Calu3 (cell line): Measurements from ENCODE around the gene IFITM1. TPM values are rescaled to one million over a fixed set of nuclear protein-coding genes. Genes with fewer than 3 reads are reported as not detected.

ENCODE experiments used
- BruUV-seq: library from RNA; stranded (reverse); fragments of 400-500 nt; replicated peaks from 2 replicates; lab custom pipeline; 2021; lab: Mats Ljungman, UMichigan
- CTCF ChIA-PET: fragments of 300-600 bp; sonication (Branson Sonifier 250); formaldehyde crosslinking; loops from one replicate; lab custom pipeline; 2022; ENCODE audit warnings: antibody characterized with exemption; lab: Charles Lee
- DNase-seq: peaks from one replicate; pipeline ENCODE4 v3.0.0; 2022
- H3K27ac Mint-ChIP-seq: one replicate; pipeline ENCODE4 v1.8.0; 2022; ENCODE audit warnings: mixed read lengths; ENCODE audit not compliant: unreplicated experiment
- H3K27me3 Mint-ChIP-seq: one replicate; pipeline ENCODE4 v1.8.0; 2022; ENCODE audit warnings: mixed read lengths; ENCODE audit not compliant: unreplicated experiment
- H3K36me3 Mint-ChIP-seq: one replicate; pipeline ENCODE4 v1.8.0; 2022; ENCODE audit warnings: mild to moderate bottlenecking, moderate library complexity, mixed read lengths; ENCODE audit not compliant: insufficient read depth, unreplicated experiment
- H3K4me1 Mint-ChIP-seq: one replicate; pipeline ENCODE4 v1.8.0; 2022; ENCODE audit warnings: mild to moderate bottlenecking, low read depth, mixed read lengths; ENCODE audit not compliant: unreplicated experiment
- H3K4me3 Mint-ChIP-seq: one replicate; pipeline ENCODE4 v1.8.0; 2022; ENCODE audit warnings: mild to moderate bottlenecking, low read depth, moderate library complexity, mixed read lengths; ENCODE audit not compliant: unreplicated experiment
- H3K9me3 Mint-ChIP-seq: one replicate; pipeline ENCODE4 v1.8.0; 2022; ENCODE audit warnings: low read depth, mixed read lengths; ENCODE audit not compliant: unreplicated experiment
- intact Hi-C: fragments of 100-400 bp; cut with micrococcal nuclease; formaldehyde crosslinking; loops from one replicate; pipeline ENCODE4 v1.10.0; 2022; ENCODE audit not compliant: unreplicated experiment
- total RNA-seq: library from RNA; stranded (reverse); gene quantifications from 2 replicates; pipeline ENCODE4 v1.2.3, GENCODE V29; 2022
- TF ChIP-seq, protein P1 (sequence below): fragments of 200-600 bp; IDR thresholded peaks from one replicate; pipeline ENCODE4 v1.8.0; 2022; ENCODE audit warnings: antibody characterized with exemption; ENCODE audit not compliant: unreplicated experiment

Gene IFITM1
- total RNA-seq, 1 experiment from 2014 or later, result 45.6 TPM

- Mint-ChIP-seq H3K27ac (no peak overlapping the region), H3K4me1 (peaks cover 20% of the 10 kb centered on the region), H3K9me3 (no peaks in the 10 kb centered on the region), H3K36me3 (no peaks in the 10 kb centered on the region), H3K27me3 (peaks cover 21% of the 10 kb centered on the region), H3K4me3 (peak overlapping the region; percentile 12)
- CTCF ChIA-PET, result interaction anchor here (0.6 to 0.8 kb wide), 6 partner anchors 43 to 199 kb away, joined by 3 to 8 read pairs (median 5); no protein-coding TSS in a partner anchor
- intact Hi-C loops, result loop anchor here (5.0 to 10.0 kb wide), 2 partner anchors 51 to 161 kb away; partner anchors contain the start of gene IFITM2
- BruUV-seq, result TSS peak; percentile 98
- DNase-seq, result peak; percentile 84
- TF ChIP-seq, protein P1, sequence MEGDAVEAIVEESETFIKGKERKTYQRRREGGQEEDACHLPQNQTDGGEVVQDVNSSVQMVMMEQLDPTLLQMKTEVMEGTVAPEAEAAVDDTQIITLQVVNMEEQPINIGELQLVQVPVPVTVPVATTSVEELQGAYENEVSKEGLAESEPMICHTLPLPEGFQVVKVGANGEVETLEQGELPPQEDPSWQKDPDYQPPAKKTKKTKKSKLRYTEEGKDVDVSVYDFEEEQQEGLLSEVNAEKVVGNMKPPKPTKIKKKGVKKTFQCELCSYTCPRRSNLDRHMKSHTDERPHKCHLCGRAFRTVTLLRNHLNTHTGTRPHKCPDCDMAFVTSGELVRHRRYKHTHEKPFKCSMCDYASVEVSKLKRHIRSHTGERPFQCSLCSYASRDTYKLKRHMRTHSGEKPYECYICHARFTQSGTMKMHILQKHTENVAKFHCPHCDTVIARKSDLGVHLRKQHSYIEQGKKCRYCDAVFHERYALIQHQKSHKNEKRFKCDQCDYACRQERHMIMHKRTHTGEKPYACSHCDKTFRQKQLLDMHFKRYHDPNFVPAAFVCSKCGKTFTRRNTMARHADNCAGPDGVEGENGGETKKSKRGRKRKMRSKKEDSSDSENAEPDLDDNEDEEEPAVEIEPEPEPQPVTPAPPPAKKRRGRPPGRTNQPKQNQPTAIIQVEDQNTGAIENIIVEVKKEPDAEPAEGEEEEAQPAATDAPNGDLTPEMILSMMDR, result no peak
These were observed 42.0 kb downstream of the IFITM1 start for GRCh38 chr11:355581-356458.

DNA sequence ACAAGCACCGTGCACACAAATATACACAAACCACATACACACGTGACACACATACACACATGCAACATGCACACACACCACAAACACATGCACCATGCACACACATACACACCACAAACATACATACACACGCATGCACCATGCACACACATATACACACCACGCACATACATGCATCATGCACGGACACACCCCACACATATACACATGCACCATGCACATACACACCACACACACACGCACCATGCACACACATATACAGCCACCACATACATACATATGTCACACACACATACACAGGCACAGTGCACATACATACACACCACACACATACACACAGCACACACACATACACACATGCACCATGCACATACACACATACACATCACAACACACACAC, 42.8 kb downstream of the IFITM1 start:
- peaks cover 16% of the 10 kb centered on the region for H3K27me3 Mint-ChIP-seq
- TF ChIP-seq, protein P1, result no peak
- intact Hi-C loops, result loop anchor here (5.0 to 10.0 kb wide), 2 partner anchors 52 to 161 kb away; partner anchors contain the start of gene IFITM2
- BruUV-seq, result no TSS peak
- H3K27ac Mint-ChIP-seq, result no peak overlapping the region
- no peak overlapping the region for H3K4me3 Mint-ChIP-seq
- CTCF ChIA-PET, result interaction anchor here (0.6 kb wide), 1 partner anchor 44 kb away, joined by 3 read pairs; no protein-coding TSS in a partner anchor
- DNase-seq, result no peak
- H3K36me3 Mint-ChIP-seq, result no peaks in the 10 kb centered on the region
- H3K4me1 Mint-ChIP-seq, result peaks cover 17% of the 10 kb centered on the region
- peaks cover 5% of the 10 kb centered on the region for H3K9me3 Mint-ChIP-seq

GRCh38 chr11:357582-357981, 43.7 kb downstream of the IFITM1 start:
- no TSS peak for BruUV-seq
- peaks cover 16% of the 10 kb centered on the region for H3K4me1 Mint-ChIP-seq
- no peaks in the 10 kb centered on the region for H3K36me3 Mint-ChIP-seq
- no peak overlapping the region for H3K27ac Mint-ChIP-seq
- no peak overlapping the region for H3K4me3 Mint-ChIP-seq
- CTCF ChIA-PET, result no interaction called here
- intact Hi-C loops, result loop anchor here (5.0 to 10.0 kb wide), 2 partner anchors 53 to 160 kb away; partner anchors contain the start of gene IFITM2
- peaks cover 16% of the 10 kb centered on the region for H3K27me3 Mint-ChIP-seq
- TF ChIP-seq, protein P1, result no peak
- peaks cover 5% of the 10 kb centered on the region for H3K9me3 Mint-ChIP-seq
- DNase-seq, result no peak

- H3K9me3 Mint-ChIP-seq, result peaks cover 5% of the 10 kb centered on the region
- peaks cover 9% of the 10 kb centered on the region for H3K4me1 Mint-ChIP-seq
- H3K27me3 Mint-ChIP-seq, result peaks cover 16% of the 10 kb centered on the region
- H3K27ac Mint-ChIP-seq, result no peak overlapping the region
- BruUV-seq, result no TSS peak
- CTCF ChIA-PET, result no interaction called here
- H3K36me3 Mint-ChIP-seq, result no peaks in the 10 kb centered on the region
- no peak overlapping the region for H3K4me3 Mint-ChIP-seq
- TF ChIP-seq, protein P1, result no peak
- intact Hi-C loops, result loop anchor here (5.0 to 10.0 kb wide), 2 partner anchors 53 to 159 kb away; partner anchors contain the start of gene IFITM2
- DNase-seq, result no peak
These were observed 44.4 kb downstream of the IFITM1 start for GRCh38 chr11:358129-358800.
